ELF-1 (cell line): ENCODE results near the gene OSBPL10.

ENCODE experiments used
- DNase-seq: peaks from one replicate; pipeline ENCODE4 v3.0.0-alpha.2; 2016; ENCODE audit warnings: low read depth, low spot score

The OSBPL10 gene

DNA sequence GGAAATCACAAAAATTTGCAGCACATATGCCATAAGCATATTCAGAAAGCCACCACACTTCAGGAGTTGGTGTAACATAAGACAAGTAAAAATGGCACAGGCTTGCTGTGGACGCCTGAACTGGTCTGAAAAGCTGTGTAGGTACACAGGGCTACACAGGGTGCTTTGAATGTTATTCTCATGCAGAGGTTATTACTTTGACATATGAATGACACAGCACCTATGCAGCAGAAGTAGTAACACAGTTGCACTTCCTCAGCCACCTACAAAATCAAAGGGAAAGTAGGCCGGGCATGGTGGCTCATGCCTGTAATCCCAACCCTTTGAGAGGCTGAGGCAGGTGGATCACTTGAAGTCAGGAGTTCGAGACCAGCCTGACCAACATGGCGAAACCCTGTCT lies 54.5 kb downstream of the OSBPL10 start:
- no peak for DNase-seq

DNA sequence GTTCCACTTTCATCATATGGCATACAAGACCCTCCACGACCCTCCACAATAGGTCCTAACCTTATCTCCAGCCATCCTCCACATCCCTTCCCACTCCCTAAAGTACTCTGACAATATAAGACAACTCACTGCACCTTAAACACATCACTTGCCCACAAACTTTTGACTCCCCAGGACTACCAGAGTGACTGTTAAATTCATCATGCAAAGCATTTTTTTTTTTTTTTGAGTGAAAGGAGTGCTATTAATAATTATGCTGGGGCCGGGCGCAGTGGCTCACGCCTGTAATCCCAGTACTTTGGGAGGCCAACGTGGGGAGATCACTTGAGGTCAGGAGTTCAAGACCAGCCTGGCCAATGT lies 55.8 kb downstream of the OSBPL10 start:
- no peak for DNase-seq

DNA sequence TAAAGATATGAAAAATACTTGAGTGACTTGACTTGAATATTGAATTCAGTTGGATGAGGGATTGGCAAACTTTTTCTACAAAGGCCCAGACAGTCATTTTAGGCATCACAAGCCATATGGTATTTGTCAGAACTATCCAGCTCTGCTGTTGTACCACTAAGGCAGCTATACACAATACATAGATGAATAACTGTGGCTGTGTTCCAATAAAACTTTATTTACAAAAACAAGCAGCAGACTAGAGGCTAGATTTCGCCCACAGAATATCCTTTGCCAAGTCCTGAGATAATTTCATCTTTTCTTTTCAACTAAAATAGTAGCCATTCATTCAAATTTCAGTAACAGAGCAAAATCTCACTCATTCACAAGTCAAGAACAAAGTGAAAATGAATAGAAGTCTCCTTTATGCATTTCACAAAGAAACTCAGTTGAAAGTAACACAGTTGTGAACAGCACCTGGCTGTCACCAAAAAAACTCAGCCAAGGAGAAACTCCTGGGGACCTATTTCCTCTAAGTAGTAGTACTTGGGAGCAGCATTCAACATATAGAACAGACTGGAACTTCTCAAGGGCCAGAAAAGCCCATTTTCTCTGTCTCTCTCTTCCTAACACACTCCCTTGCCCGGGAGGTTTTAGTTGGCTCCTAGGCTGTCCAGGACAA lies 56.3 kb downstream of the OSBPL10 start:
- DNase-seq = no peak

DNA sequence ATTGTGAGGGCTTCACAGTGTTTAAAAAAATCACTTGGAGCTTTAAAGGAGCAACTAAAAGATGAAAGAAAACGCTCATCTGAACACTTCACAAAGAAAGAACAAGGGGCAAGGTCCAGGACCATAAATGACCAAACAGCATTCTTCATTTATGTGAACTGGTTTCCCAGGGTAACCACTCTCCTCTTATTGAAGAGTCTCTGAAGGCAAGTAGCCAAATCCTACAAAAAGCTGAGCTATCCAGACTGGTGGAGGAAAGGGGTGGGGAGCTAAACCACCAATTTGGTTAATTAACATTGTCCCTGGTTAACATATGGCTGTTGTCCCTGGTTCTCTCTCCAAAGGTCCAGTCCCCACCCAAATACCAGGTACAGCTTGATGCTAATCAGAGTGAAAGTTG lies 58.1 kb downstream of the OSBPL10 start:
- DNase-seq = peak; percentile 30

DNA sequence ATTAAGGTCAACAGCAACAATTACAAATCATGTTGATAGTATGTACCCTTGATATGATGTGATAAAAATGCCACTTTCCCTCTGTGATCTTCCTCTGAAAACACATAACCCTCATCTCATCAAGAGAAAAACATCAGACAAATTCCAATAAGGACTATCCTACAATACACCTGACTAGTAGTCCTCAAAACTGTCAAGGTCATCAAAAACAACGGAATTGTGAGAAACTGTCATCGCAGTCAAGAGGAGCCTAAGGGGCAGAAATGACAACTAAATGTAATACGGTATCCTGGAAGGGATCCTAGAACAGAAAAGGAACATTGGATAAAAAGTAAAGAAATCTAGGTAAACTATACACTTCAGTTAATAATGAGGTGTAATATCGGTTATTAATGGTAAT lies 59.2 kb downstream of the OSBPL10 start:
- DNase-seq = no peak

DNA sequence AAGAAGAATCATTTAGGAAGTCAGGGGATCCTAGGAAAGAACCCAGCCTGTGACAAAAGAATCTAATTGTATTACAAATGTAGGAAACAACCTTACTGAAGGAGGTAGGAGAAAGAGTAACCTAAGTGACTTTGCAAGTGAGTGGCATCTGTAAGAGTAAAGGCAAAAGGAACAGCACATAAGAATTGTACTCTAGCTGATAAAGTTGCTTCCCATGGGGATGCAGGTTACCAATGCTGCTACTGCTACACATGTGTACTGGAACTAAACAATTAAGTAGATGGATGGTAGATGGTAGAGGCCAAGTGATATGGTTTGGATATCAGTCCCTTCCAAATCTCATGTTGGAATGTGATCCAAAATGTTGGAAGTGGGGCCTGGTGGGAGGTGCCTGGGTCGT lies 60.8 kb downstream of the OSBPL10 start:
- no peak for DNase-seq

DNA sequence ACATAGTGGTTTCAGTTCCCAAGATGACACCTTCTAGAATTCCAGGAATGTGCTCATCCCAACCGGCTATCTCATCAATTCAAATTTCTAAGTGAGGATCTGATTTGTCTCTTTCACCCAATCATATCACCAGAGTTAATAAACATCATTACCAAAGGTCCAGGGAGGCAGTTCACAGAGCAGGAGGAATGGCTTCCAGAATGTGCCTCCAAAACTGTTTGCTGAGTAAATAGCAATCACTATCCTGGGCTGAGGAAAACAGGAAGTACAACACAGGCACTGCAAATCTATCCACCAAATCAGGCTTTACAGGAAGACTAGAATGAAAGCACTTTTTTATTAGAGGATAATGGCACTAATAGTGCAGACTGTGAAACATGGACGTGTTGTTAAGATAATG lies 61.5 kb downstream of the OSBPL10 start:
- DNase-seq = no peak

DNA sequence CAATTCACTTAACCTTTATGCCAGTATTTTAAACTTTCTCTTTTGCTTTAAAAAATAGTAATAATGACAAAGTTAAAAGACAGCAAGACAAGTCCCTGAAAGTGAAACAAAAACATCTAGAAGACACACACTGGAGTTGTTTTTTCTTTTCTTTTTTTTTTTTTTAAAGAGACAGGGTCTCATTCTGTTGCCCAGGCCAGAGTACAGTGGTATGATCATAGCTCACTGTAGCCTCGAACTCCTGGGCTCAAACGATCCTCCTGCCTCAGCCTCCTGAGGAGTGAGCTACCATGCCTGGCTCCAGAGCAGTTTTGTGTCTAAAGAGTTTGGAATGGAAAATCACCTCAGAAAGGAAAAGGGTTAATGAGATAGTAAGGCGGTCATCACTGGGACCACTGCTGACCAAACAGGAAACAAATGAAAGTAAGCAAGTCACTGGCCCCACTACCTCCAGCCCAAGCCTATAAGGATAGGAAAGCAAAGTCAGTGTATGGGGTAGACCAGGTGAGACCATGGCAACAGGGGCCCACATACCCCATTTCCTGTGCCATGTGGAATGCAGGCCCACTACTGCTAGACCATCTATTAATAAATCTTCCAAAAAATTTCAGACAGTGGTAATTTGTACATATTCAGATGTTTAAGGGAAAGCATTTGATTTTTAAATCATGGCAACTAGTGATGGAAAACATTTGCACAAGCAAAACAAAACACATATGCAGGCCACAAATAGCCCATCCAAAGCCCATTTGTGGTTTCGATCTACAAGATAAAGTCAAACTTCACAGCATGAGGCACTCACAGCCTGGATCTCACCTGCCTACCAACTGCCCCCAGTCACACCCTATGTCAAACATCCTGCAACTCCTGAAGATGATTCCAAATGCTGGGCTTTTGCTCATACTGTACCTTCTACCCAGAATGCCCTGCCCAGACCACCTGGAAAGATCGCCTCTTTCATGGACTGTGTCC lies 62.6 kb downstream of the OSBPL10 start:
- DNase-seq = no peak

DNA sequence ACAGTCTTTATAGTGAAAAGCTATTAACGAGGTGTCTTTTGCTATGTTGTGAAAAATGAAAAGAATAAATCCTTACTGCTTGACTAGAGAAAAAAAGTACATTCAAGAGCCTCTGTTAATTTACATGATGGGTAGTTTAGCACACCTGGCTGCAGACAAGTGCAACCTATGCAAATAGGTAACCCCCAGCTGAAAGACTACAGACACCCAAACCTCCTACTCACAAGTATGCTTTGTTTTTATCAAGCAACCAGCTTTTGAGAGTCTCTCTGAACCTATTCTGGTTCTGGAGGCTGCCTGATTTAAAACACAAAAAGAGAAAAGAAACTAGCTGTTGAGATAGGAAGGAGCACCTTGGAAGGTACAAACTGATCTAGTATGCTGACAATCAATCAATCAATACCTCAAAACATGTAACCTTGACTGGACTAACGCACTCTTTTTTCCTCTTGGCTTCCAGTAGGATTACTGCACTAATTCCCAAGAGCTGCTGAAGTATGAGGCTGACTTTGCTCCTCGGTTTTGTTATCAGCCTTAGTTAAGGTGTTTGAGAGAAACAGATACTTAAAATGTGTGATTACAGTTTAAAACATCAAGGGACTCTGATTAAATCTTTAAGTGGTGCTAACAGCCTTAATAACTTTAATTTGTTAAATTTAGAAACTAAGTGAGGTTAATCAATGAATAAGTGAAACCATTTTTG lies 63.6 kb downstream of the OSBPL10 start:
- no peak for DNase-seq

DNA sequence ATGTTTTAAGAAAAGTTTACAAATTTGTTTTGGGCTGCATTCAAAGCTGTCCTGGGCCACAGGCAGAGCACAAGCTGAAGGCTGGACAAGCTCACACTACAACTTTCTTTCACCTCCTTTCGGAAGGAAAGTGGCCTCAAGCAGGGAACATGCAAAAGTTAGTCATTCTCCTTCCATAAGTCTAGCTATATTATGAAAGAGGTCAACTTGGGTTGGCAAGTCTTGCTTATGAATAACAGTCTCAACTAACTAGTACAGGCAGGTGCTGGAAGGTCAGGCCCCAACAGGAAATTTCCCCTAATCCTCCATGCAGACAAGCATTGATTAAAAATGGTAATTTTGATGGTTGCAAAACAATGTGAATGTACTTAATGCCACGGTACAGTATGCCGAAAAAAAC lies 69.4 kb downstream of the OSBPL10 start:
- no peak for DNase-seq

DNA sequence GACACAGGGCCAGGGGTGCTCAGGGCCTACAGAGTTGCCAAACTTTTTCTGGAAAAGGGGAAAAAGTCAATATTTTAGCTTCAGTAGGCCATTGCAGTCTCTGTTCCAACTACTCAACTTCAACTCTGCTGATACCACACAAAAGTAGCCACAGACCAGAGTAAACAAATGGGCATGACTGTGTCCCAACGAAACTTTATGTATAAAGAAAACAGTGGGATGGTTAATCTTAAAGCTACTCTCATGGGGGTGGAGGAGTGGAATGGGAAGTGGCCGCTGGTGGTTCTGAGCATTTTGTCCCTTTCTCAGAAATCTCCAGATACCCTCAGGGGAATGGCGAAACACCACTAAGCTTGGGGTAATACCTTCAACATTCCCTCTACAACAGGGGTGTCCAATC lies 69.9 kb downstream of the OSBPL10 start:
- DNase-seq = no peak

DNA sequence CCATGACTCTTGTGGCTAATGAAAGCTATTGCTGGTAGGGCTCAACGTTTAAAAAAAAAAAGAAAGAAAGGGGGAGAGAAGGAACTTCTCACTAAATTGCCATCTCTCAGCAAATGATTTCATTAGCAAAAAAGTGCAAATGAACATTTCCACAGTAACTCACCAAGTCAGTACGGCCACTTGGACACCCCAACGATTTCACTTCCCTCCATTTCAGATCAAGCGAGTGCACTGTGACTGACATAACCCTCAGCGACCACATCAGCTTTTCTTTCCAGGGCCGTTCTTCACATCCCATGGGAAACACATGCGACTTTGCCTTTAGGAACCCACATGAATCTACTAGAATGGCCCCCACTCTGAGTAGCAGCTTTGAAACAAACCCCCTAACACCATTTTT lies 71.6 kb downstream of the OSBPL10 start:
- DNase-seq = no peak

DNA sequence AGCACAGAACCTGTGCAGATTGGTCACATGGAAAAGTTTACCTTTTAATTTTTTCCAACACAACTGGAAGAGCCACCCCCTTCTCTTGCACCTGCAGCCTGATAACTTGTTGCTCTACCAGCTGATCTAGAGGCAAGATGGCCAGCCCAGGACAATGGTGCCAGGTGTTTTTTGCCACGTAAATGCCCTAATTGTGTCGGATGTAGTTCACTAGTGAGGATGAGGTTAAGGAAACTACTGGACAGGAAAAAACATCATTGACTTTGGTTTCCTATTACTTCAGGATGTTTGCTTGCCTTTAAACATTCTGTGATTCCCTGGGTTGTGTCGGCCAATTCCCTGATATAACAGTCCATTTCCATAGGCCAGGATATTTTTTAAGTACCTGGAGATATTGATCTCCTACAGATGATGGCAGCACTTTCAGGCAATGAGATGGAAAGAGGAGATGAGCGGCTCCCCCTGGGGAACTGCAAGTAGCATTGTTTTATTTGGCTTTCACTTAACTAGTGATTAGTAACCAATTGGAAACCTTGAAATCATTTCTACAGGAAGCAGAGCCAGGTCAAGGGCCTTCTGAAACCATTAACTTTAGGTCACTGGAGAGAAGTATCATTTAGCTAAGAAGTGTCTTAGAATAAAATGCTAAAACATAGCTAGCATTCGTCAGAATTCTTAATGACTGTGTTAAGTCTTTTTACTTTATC lies 72.5 kb downstream of the OSBPL10 start:
- DNase-seq = no peak

DNA sequence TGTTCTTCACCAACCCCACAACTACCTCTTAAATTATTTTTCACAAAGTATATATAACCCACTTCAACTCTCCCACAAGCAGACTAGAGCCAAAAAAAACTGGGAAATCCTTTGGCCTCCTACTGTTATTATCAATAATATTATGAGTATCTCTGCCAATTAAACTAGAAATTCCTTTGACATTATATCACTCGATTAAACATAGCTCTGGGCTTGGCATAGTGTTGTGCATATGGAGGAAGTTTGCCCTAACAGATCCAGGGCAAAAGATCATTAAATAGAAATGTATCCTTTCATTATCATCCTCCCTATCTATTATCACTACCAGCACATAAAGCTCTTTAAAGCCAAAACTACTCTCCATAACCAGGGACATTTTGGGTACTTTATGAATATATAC lies 74.9 kb downstream of the OSBPL10 start:
- no peak for DNase-seq

DNA sequence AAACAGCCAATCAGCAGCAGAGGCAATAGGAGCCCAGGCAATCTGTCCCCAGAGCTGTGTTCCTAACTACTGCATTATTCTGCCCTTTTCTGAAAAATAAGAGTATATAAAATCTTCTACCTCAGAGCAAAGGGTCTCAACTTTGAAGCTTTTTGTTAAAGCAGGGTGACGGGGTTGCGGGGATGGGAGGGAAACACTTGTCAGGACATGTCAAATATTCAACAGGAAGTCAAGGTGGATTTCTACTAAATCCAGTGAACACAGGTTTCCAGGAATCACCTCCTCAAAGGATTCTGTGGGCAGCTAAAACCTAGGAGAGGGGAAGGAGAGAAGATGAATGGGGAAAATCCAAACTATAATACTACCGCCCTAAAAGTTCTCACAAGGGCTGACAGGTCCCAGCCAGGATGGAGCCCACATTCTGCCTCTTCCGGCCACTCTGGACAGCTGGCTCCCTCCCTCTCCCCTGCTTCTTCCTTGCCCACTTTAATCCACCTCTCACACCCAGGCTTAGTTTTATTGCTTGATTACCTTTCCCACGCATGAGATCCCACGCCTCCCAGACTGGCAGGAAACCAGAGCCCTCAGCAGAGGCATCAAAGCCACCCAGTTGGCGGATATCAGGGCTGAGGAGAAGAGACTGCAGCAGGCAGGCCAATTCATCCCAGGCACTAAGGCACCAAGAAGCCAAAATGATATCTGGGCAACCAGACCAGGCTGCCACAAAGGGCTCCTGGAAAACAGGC lies 77.2 kb downstream of the OSBPL10 start:
- peak; percentile 22 for DNase-seq

DNA sequence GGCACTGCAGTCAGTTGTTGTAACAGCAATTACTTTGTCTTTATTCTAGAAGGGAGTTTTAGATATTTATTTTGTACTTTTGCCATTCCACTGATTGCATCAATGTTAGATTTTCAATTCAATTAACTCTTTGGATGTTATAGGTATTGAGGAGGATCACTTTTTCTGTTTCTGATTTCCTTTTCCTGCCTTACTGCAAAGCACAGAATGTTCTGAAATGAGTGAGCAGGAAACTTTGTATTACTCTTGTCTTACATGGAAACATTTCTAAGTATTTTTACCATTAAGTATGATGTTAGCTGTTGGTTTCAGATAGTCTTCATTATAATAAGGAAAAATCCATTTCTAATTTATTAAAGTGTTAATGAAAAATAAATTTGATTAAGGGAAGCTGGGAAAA lies 80.5 kb downstream of the OSBPL10 start:
- DNase-seq = no peak

DNA sequence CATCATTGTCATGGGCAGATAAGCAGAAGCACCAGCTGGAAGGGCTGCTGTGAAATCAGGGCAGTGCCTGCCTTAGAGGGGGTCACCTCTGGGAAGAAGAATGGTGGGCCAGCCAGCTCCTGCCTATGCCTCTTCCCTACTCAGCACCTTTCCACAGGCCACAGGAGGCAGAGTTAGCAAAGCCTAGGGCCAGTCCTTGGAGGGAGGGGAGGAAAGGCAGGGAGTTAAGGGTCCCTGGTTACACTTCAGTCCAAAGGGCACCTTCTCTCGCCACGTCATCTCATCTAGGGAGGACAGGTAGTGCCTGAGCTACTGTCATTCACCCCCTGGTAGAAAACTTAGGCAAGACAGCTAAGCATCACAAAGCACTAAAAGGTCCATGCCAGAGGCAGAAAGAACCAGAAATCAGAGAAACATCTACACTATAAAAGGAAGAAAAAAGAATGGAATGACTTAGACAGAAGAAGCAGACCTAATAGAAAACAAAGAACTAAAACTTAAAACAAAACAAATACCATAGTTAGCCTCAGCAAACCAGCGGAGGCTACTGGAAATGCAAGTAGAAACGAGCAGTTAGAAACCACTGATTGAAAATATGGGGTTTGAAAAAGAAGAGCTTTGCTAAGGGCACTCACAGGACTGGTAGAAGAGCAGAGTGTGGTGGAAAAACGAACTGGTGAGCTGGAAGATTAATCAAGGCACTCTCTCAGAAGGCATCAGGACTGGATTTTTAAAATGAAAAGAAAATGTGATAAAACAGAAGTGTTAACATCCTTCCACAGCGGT lies 84.2 kb downstream of the OSBPL10 start:
- peak; percentile 59 for DNase-seq

DNA sequence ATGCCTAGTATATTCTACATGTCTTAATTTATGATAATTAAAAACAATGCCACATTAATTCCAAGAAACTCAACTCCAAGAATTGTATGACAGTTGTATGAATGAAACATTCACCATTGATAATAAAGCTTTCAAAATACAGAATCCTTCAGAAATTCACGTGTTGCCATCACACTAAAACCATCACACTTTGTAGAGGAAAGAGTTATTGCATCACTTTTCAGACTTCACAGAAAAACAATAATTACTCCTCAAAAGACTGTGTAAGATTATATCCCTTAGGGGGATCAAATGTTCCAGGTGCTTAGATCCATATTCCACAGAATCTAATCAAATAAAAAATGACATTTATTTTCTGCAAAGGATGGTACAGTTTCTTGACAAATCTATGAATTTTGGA lies 85.0 kb downstream of the OSBPL10 start:
- no peak for DNase-seq

DNA sequence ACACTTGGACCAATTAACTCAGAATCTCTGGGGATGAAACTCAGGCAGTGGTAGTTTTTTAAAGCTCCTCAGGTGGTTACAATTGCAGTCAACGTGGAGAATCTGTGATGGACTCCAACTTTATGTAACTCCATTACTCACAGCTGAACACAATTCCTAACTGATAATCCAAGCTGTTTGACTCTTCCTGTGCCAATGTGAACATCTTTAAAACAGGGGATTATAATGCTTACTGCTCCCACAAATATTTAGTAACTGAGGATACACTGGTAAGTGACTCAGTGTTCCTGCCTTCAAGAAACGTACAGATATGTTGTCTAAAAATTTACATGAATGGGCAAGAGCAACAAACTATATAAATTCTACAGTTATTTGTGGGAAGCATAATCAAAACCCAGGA lies 85.6 kb downstream of the OSBPL10 start:
- DNase-seq = no peak

DNA sequence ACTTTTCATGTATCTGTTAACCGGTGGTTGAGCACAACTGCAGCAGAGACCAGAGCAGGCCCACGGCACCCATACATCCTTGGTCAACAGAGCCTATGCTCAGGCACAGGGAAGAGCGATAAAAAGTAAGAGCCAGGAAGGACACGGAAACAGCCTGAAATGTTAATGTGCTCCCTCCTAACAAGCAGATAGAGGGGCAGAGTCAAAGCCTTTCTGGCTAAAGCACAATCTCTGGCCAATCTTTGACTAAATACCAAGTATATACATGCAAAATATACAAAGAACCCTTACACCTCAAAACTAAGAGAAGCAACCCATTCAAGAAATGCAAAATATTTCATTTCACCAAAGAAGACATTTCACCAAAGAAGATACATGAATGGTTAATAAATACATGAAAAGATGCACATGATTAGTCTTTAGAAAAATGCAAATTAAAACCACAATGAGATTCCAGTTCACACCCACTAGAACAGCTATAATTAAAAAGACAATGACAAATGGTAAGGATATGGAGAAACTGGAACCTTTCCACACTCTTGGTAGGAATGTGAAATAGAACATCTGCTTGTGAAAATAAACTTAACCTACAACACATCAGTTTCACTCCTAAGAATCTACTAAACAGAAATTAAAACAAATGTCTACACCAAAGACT lies 88.0 kb downstream of the OSBPL10 start:
- DNase-seq = no peak
